T-helper 9 cell (primary cell): ENCODE data around the gene OXCT1.
"Not testable (repeated sequence)": the region's sequence is repeated elsewhere in the genome, so short reads cannot be mapped to it uniquely, and the experiment has no call there.

Experiments used
- DNase-seq: peaks from one replicate; pipeline ENCODE4 v3.0.0-alpha.2; 2020

The OXCT1 gene

GRCh38 chr5:41772056-41772455 is 98.2 kb downstream of the OXCT1 start:
- DNase-seq: no peak

- no peak for DNase-seq
Observed at GRCh38 chr5:41770799-41771198, 99.4 kb downstream of the OXCT1 start.

- no peak for DNase-seq
Observed at GRCh38 chr5:41768692-41769091, 101.5 kb downstream of the OXCT1 start.

GRCh38 chr5:41764650-41765049 is 105.6 kb downstream of the OXCT1 start:
- DNase-seq: no peak

- DNase-seq: no peak
Observed at GRCh38 chr5:41763574-41763973, 106.7 kb downstream of the OXCT1 start.

- no peak for DNase-seq
Observed at GRCh38 chr5:41763081-41763480, 107.1 kb downstream of the OXCT1 start.

- DNase-seq: no peak
Observed at GRCh38 chr5:41762426-41762825, 107.8 kb downstream of the OXCT1 start.

GRCh38 chr5:41761663-41762062 is 108.6 kb downstream of the OXCT1 start:
- DNase-seq: no peak

- no peak for DNase-seq
Observed at GRCh38 chr5:41755705-41756104, 114.5 kb downstream of the OXCT1 start.

GRCh38 chr5:41754857-41755256 is 115.4 kb downstream of the OXCT1 start:
- DNase-seq: no peak

GRCh38 chr5:41751867-41752266 is 118.4 kb downstream of the OXCT1 start:
- no peak for DNase-seq

GRCh38 chr5:41748631-41749030 is 121.6 kb downstream of the OXCT1 start:
- no peak for DNase-seq

- DNase-seq: no peak
Observed at GRCh38 chr5:41747708-41748107, 122.5 kb downstream of the OXCT1 start.

- no peak for DNase-seq
Observed at GRCh38 chr5:41747301-41747700, 122.9 kb downstream of the OXCT1 start.

- not testable (repeated sequence) for DNase-seq
Observed at GRCh38 chr5:41742608-41743007, 127.6 kb downstream of the OXCT1 start.

GRCh38 chr5:41738710-41739354 is 131.4 kb downstream of the OXCT1 start:
- DNase-seq: no peak

- DNase-seq: no peak
Observed at GRCh38 chr5:41736641-41737040, 133.6 kb downstream of the OXCT1 start.

- no peak for DNase-seq
Observed at GRCh38 chr5:41735213-41735612, 135.0 kb downstream of the OXCT1 start.

- DNase-seq: not testable (repeated sequence)
Observed at GRCh38 chr5:41729381-41729780, 140.8 kb downstream of the OXCT1 start.

GRCh38 chr5:41728281-41728680 is 141.9 kb downstream of the OXCT1 start:
- no peak for DNase-seq

- no peak for DNase-seq
Observed at GRCh38 chr5:41722359-41722950, 147.8 kb downstream of the OXCT1 start.

GRCh38 chr5:41721516-41721915 is 148.7 kb downstream of the OXCT1 start:
- no peak for DNase-seq

- no peak for DNase-seq
Observed at GRCh38 chr5:41716382-41716781, 153.8 kb downstream of the OXCT1 start.

GRCh38 chr5:41714446-41714845 is 155.8 kb downstream of the OXCT1 start:
- not testable (repeated sequence) for DNase-seq

- DNase-seq: no peak
Observed at GRCh38 chr5:41708604-41708940, 161.7 kb downstream of the OXCT1 start.
